ENCODE results near the gene SLC25A29.

GRCh38 chr14:100282083-100282350 is 24.2 kb downstream of the SLC25A29 start:
- TF ChIP-seq ZNF274 (IDR thresholded peaks at IDR 0.05; ENCODE audit: low read depth, low read length): no peak
- no peak for TF ChIP-seq SUZ12 (IDR thresholded peaks at IDR 0.05; ENCODE audit: extremely low read depth, insufficient read depth, insufficient read length)
